ENCODE results near the gene LETM1.

Gene LETM1

GRCh38 chr4:1797298-1797860, 58.6 kb downstream of the LETM1 start:
- FAIRE-seq, result no peak
- DNase-seq (ENCODE audit: low spot score), result no peak

GRCh38 chr4:1796486-1797204, 59.3 kb downstream of the LETM1 start:
- DNase-seq (ENCODE audit: low spot score) (no peak), FAIRE-seq (no peak)

GRCh38 chr4:1795299-1796195, 60.4 kb downstream of the LETM1 start:
- DNase-seq (ENCODE audit: low spot score), result no peak
- no peak for FAIRE-seq

GRCh38 chr4:1794809-1795298, 61.1 kb downstream of the LETM1 start:
- DNase-seq (ENCODE audit: low spot score) (peak; percentile 21), FAIRE-seq (no peak)

- FAIRE-seq, result no peak
- DNase-seq (ENCODE audit: low spot score), result peak; percentile 27
Measured at GRCh38 chr4:1793940-1794808, 61.8 kb downstream of the LETM1 start.

- DNase-seq (ENCODE audit: low spot score), result peak; percentile 57
- FAIRE-seq, result no peak
Measured at GRCh38 chr4:1793496-1793840, 62.5 kb downstream of the LETM1 start.

GRCh38 chr4:1792832-1793495, 63.0 kb downstream of the LETM1 start, which contains the start of gene FGFR3:
Gene FGFR3, plus strand, starts transcription at chr4:1793293. Its CDS starts 642 bp downstream, at chr4:1793935.
- DNase-seq (ENCODE audit: low spot score) (peak; percentile 88), FAIRE-seq (no peak)

- FAIRE-seq, result no peak
- DNase-seq (ENCODE audit: low spot score), result no peak
Measured at GRCh38 chr4:1792158-1792831, 63.7 kb downstream of the LETM1 start.

- FAIRE-seq (no peak), DNase-seq (ENCODE audit: low spot score) (no peak)
Measured at GRCh38 chr4:1790005-1790404, 66.0 kb downstream of the LETM1 start.

- DNase-seq (ENCODE audit: low spot score) (no peak), FAIRE-seq (no peak)
Measured at GRCh38 chr4:1789552-1789951, 66.4 kb downstream of the LETM1 start.

- FAIRE-seq (no peak), DNase-seq (ENCODE audit: low spot score) (no peak)
Measured at GRCh38 chr4:1788254-1788973, 67.5 kb downstream of the LETM1 start.

GRCh38 chr4:1787411-1788077, 68.4 kb downstream of the LETM1 start:
- DNase-seq (ENCODE audit: low spot score) (no peak), FAIRE-seq (no peak)

- DNase-seq (ENCODE audit: low spot score), result no peak
- no peak for FAIRE-seq
Measured at GRCh38 chr4:1786544-1787362, 69.2 kb downstream of the LETM1 start.

- DNase-seq (ENCODE audit: low spot score) (no peak), FAIRE-seq (no peak)
Measured at GRCh38 chr4:1785592-1785991, 70.4 kb downstream of the LETM1 start.

GRCh38 chr4:1784789-1785591, 71.0 kb downstream of the LETM1 start:
- FAIRE-seq (no peak), DNase-seq (ENCODE audit: low spot score) (no peak)

- FAIRE-seq (no peak), DNase-seq (ENCODE audit: low spot score) (no peak)
Measured at GRCh38 chr4:1784395-1784788, 71.6 kb downstream of the LETM1 start.

- FAIRE-seq, result no peak
Measured at GRCh38 chr4:1783970-1784369, 72.0 kb downstream of the LETM1 start.

More at GRCh38 chr4:1783970-1784369, 72.0 kb downstream of the LETM1 start:
- DNase-seq (ENCODE audit: low spot score), result no peak

All from urothelium cell line (cell line).